Measurements from ENCODE around the gene NR2F2. TPM values are rescaled to one million over a fixed set of nuclear protein-coding genes. Genes with fewer than 3 reads are reported as not detected.

The NR2F2 gene
- total RNA-seq, 1 experiment from 2014 or later = 18.7 TPM

DNA sequence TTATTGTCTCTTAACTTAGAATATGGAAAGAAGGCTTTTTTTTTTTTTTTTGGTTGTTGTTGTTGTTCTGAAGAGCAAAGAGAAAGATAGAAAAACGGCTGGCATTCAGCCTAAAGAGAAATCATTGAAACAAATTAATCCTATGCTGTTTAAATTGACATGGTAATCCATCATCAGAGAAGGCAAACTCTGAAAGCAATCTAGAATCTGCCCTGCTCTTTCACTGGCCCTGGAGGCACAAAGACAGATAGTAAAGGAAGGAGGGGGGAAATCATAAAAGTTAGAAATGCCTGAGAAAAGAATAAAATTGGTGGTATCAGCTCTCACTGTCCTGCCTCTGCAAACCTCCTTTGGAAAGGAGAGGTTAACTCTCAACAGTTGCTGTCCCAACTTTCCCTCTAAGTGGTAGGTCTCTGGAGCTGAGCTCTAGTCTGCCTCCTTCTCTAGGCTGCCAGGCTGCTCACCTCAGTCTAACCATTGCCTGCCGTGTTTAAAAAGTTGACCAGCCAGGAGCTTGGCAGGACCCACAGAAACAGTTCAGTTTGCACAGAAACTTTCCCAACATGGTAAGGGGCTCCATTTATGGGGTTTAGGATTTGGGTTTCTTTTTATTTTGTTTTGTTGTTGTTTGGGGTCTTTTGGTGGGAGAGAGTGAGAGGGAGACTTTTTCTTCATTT lies 13.4 kb upstream of the NR2F2 start:
- no peak for DNase-seq (ENCODE audit: low read depth)

DNA sequence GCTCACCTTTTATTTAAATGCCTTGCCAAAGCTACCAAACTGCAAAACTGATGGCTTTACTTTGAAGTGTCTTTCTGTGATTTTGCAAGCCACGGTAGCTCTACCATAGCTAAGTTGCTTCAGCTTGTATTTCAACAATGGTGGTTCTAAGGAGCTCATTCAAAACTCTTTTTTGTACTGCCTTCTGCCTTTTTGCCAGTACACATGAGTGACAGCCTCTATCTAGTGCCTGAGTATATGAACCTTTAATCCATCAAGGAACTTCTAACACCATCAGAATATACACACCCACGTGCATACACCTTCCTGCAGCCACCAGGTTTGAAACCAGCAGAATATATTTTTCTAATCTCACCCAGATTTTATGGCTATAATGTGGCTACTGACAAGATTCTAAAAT lies 10.4 kb upstream of the NR2F2 start:
- DNase-seq (ENCODE audit: low read depth) = no peak

DNA sequence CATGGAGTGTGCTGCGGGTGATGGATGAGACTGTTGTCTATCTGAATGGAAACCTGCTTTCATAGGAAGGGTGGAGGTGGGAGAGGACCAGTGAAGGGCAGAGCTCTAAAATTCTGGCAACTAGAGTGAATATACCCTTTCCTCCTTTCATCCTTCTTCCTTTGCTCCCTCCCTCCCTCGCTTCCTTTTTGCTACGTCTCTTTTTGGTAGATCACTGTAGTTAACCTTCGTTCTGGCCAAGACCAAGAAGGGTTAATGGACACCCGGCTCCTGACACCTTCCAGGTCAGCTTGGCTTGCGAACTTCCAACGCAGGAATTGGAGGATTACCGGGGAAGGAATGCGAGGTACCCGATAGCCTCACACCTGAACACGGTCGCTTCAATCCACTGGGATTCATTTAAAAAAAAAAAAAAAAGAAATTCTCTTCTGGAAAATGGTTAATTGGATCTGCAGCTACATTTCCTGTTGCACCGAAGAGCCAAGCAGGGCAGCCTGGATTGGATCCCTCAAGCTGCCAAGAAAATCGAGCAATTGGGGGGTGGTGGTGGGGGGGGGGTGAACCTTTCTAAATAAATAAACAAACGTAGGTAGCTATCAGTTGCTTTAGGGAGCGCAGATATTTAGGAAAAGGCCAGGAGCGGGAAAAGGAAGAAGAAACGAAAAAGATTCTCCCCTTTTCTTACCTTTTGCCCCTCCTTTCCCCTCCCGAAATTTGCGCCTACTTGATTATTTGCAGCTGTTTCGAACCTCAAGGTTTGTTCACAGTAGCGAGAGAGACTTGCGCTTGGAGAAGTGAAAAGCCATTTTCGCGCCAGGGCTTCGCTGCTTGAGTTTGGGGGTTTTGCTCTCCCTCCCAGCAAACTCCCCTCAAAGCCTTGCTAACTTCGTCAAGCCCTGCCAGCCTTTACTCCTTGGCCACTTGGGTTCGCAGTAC lies 9.5 kb upstream of the NR2F2 start:
- DNase-seq (ENCODE audit: low read depth) = no peak

DNA sequence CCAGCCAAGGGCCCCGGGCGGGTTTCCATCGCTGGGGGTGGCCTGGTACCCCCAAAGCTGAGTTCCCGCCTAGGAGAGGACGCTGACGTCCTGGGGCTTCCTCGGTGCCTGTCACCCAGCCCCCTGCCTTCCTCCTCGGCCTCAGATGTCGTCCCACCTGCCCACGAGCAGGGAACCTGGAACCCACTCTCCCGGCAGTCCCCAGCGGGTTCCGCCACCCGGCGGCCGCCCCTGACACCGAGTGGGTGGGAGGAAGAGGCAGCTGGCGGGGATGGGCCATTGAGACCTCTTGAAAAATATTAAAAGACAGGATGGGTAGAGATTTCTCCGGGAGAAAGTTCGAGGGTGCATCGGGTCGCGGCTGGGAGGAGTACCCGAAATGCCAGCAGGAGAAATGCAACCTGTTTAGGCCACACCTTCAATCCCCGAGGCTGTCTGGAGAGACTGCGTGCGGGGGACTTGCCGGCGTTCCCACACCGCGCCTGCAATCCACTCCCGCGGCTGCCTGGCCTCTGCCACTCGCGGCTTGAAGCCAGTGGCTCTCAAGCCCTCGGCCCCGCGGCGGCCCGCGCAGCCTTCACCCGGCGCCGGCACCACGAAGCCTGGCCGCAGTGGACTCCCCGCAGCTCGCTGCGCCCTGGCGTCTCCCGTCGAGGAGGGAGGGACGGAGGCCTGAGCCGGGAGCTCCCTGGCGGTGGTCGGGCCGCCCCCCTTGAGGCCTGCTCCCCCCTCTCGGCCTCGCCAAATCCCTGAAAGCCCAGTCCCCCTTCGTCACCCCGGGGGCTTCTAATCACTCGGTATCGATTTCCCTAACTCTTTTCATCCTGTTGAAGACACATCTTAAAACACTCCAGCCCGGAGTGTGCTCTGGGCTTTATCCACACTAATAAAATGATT lies 8.6 kb upstream of the NR2F2 start:
- DNase-seq (ENCODE audit: low read depth) = no peak

DNA sequence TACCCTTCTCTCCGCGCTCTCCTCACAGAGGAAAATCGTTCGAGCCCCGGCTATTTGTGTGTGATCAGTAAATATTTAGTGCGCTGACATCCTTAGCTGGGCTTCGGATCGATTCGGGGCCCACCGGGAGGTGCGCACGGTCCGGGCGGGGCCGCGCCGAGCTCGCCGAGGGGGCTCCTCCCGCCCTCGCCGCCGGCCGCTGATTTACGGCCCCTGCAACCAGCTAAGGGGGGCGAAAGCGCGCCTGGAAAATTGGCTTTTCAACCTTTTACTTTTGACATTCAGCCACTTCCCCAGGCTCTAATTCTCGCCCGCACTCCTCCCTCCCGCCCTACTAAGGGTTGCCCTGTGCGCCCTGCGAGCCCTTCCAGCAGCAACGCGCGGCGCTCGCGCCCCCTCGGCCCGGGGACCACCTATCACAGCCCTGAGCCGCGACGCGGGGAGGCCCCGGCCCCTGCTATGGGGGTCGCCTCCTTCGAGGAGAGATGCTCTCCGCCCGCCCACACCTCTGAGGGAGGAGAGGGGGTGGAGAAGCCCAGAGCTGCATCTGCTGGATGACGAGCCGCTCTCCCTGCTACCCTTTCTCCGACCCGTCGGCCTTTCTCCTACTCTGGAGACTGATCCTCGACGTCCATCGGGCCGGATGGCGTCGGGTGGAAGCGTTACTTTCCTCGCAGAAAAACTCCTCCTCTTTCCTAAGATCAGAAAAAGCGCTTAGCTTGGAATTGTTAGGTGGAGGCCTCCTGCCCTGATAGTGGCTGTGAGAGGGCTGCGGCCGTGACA lies 7.8 kb upstream of the NR2F2 start:
- no peak for DNase-seq (ENCODE audit: low read depth)

DNA sequence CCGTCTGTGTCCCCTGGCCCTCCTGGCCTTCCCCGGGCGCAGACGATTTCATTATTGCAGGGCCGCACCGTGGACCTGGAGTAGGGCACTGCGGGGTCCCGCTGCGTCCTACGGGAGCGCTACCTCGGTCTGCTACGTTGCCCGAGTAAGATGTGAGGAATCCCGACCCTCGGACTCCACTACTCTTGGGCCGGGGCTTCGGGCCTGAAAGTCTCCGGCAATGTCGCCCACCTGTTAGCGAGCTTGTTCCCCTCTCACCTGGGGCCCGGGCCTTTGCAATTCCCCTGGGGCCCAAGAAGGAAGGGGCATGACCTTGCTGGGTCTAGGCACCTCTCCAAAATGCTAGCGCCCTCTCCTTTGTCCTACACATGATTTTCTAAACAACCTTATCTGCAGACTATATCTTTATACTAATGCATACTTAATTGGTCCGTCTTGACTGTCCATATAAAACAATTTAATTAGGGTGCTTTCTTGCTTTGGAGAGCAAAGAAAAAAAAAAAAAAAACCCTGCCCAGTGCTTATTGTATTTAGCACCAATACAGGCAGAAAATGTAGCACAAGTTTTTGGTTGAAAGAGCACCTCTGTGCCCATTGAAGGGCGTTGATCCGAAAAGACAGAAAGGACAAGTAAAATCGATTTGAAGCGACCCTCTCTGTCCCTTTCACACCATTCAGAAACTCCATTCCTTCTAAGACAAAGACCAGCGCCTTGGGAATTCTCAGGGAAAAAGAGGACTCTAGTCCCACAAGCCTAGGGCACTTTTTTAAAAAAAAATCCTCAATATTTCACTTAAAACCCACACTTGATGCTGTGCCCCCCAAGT lies 7.0 kb upstream of the NR2F2 start:
- DNase-seq (ENCODE audit: low read depth) = no peak

DNA sequence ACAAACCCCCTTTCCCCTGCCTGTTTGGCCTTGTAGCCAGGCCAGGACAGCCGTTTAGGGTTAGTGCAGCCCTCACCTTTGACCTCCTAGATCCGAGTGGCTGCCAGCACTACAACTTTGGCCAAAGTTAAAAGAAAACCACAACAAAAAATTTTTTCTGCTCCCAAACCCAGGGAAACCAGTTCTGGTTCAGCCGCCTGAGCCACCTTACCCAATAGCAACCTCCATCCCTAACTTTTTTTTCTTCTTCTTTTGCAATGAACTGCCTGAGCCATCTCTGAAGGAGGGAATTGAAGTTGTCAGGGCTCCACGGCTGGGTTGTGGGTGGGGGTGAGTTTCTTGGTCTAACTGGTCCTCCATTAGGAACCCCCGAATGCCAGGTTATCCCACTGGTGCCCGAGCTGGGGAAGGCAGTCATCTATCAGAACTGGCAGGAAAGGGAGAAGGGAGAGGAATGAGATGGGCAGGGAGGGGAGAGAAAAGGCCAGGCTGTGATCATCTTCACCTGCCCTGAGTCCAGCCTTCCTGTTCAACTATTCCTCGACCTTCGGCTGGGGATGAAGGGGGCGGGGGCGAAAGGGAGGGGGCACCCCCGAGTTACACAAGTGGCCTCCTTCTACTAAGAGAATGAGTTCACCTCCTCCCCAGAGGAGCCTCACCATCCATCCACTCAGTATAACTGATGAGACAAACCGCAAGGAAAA lies 6.2 kb upstream of the NR2F2 start:
- no peak for DNase-seq (ENCODE audit: low read depth)

DNA sequence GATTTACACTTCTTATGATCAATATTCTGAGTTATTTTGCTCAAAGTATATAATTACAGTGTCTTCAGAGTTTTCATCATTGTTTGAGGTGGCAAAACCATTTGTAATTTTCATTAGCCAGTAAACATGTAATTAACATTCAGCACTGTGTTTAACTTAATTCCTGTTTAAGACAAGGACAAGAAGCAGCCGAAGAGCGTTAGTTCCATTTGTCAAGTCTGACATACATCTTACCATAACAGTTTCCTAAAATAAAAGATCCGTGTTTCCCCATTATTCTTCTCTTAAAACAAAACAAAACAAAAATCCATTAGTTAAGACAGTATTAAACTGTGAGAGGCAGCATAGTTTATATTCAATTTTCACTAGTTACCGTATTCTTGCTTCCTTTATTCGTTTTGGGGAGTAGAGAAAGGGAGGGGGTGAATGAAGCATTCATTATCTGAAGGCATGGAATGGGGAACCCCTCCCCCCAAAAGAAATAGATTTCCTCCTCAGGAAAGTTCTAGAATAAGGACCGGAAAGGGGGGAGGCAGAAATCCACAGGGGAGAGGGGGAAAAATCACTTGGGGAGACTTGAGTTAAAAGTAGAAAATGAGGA lies 5.5 kb upstream of the NR2F2 start:
- DNase-seq (ENCODE audit: low read depth) = no peak

DNA sequence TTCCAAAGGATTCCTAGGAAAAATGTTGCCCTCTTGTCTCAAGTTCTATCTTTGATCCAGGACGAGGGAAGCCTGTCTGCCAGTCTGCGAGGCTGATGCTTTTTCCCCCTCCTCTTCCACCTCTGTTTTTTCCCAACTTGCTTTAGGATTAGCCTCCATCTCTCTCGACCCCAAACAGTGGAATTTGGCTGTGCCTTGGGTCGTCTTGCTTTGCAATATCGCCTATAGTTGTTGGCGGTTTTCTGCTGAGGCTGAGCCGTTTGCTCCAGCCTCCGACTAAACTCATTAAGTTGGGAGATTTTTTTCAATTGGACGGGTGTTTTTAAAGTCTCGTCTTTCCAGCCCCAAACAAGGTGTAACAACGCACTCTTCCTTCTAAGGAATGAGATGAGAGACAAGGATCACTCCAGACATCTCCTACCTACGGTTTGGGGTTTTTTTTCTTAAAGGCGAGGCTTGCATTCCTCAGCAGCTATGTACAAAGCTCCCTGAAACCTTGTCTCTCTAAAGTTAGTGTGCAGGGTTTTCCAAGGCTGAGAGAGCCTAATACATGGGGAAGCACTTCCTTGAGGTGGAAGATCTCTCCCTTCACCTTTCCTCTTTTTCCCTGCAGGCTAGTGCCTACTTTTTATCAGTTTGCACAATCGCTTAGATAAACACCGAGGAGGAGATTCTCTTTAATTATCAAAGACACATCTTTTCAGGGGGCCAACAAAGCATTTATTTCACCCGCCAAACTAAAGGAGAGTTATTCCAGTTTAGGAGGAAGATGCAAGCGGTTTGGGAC lies 4.8 kb upstream of the NR2F2 start:
- DNase-seq (ENCODE audit: low read depth) = peak; percentile 70

DNA sequence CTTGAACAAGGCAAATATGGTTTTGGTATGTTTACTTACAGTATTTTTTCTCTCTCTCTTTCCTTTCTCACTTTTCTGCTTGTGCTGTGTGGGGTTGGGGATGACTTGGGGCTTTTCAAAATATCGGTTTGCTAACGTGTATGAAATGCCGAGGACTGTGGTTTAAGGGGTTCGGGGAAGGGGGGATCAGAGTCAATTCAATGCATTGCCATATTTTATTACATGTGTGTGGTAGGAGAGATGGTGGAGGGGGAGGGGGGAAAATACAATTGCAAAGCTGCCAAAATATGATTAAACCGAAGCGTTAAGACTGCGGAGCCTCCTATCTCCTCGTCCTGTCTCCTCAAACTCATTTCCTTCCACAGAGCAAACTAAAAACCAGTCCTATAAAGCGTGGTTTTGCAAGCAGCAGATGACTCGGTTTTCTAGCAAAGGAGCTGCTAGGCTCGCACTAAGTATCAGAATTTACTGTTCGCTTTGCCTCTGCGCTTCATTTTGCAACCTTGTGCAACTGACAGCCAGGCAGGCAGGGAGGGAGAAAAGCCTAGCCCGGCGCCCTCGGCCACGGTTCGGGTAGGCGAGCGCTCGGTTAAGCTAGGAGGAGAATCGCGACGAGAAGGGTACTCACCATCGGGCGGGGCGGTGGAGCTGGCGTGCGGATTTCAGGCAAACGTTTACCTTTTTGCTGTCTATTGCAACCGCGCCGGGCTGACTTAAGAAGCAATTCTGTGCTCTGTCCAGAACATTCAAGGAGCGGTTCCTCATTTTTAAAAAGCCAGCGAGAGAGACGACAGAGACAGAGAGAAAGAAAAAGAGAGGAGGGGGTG lies 4.0 kb upstream of the NR2F2 start:
- peak; percentile 62 for DNase-seq (ENCODE audit: low read depth)

DNA sequence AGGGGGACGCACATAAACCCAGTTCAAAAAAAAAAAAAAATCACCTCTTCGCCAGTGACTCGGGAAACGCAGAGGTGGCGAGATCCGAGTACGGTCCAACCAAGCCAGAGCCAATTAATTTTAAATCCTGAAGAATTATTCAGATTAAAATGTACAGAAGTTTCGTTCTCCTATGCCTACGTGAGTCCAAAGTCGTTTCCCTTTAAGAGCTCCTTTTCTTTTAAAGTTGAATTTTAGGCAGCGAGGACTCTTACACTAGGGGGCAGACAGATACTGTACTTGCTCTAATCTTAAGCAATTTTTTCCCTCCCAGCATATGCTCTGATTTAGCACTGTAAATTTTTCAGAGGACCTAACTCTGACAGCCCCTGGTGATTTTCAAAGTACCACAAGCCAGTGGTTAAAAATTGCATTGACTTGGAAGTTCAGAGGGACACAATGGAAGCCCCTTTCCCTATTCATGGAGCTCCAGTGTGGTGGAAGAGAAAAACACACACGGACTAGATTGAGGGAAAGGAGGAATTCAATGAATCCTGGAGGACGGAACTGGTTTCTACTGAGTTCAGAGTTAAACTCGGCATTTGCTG lies 3.3 kb upstream of the NR2F2 start:
- DNase-seq (ENCODE audit: low read depth) = peak; percentile 91

DNA sequence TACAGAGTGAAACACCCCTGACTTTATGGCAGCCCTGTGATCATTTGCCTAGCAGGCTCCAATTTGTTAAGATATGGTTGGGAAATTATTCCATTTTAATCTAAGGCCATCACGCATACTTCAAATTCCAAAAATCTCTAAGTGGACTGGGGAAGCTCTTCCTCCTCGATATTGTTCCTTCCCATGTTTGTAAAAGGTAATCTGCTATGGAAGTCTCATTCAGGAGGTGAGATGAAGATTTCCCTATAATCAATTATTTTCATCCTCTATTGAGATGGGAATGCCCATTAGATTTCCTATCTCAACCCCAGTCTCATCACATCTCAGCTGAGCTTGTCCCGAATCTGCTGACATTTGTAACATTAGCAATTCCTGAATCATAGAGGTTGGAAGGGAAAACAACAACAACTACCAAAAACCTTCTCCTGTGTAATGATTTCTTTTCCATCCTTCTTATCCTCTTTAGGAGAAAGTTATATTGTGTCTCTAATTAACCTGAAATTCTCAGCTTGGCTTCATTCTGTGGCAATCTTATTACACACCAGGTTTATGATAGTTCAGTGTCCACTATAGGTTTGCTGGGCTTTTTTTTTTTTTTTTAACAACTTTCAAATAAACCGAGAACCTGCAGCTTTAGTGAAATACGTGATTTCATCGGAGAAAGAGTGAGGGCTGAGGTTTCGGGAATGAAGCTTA lies 2.2 kb upstream of the NR2F2 start:
- no peak for DNase-seq (ENCODE audit: low read depth)

DNA sequence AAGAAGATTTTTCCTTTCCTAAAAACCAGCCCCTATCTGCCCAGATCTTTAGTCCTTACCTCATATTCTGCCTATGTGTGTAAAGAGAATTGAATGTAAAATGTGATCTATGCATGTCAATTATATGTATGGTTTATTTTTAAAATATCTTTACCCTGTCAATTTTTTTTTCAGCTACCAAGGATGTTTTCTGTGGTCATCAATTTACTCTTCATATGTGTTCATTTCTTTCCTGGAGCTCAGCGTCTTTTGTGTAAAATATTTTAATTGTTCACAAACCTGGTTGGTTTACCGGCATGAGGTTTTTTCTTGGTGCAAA lies 1.7 kb upstream of the NR2F2 start:
- no peak for DNase-seq (ENCODE audit: low read depth)

DNA sequence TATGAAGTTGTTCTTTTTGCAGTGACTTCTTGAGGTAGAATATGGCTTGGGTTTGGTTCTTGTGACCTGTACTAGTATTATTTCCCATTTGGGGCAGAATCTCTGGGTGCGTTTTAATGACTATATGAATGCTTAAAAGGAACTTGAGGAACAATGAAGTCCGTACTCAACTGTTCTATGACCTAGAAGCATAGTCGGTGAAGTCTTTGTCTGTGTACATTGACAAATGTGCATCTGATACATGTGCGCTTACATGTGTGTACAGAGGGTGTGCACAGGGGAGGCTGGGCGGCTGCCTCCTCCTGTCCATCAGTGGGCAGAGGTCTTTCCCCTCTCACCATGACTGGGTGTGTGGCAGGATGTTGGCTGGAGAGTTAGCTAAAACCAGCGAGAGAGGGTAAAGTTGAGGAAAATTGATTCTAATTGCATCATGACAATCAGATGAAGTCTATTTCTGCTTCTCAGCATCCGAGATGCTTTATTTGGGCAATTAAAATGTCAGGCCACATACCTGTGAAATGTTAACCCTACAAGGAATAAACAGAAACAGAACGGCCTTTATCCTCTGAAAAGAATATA lies 1.0 kb upstream of the NR2F2 start:
- DNase-seq (ENCODE audit: low read depth) = no peak

DNA sequence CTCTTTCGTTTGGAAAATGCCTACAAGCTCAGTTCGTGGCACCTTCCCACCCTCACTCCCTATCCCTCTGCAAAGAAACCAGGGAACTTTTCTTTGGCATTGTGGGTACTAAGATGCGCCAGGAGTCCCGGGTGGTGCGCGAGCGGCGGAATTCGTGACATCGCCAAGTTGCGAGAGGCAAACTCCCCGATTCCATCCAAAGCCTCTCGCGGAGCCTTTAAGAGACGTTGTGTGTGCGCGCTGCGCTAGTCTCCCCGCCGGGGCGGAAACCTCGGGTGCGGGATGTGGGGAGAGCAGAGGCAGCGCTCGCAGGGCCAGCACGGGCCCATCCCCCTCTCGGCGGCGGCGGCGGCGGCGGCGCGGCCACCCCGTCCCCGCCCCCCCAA lies 443 bp upstream of the NR2F2 start:
- DNase-seq (ENCODE audit: low read depth) = peak; percentile 86

DNA sequence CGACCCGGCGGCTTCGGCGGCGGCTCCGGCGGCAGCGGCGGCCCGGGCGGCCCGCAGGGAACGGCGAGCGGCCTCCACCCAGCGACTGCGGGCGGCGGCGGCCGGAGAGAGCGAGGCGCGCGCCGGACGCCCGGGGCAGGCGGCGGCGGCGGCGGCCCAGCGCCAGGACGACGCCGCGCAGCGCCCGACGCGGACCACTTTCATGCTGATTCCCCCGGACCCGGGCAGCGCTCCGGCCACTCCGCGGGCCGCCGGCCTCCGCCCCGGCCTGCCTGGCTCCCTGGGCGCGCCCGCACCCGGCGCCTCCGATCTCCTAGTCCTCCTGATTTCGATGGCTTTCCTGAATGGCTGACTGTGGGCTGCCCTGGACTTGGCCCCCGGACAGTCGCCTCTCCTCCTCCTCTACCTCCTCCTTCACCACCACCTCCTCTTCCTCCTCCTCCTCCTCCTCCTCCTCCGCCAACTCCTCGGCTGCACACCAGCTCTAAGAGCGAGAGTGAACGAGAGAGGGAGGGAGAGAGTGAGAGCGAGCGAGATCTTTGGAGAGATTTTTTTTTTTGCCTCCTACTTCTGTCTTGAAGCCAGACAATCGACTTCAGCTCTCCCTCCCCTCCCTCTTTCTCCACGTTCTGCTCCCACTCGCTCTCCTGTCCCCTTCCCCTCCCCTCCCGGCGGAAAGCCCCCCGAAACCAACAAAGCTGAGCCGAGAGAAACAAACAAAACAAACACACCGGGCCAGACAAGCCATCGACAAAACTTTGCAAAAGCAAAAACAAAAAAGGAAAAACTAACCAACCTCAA lies 844 bp downstream of the NR2F2 start:
- peak; percentile 62 for DNase-seq (ENCODE audit: low read depth)
